PC-3 (cell line): ENCODE results near the gene TSEN2. TPM values are rescaled to one million over a fixed set of nuclear protein-coding genes. Genes with fewer than 3 reads are reported as not detected.

Experiments used
- ATAC-seq: fragments of 200-7000 bp; cut with Tn5 transposase; 2 replicates; pipeline ENCODE4 v1.9.1; 2020; ENCODE audit warnings: mild to moderate bottlenecking, moderate library complexity
- Bru-seq: library from RNA; stranded (reverse); fragments of 400-500 nt; gene quantifications from one replicate; lab custom pipeline; 2021; lab: Mats Ljungman, UMichigan
- BruChase-seq, 2 experiments: library from RNA; stranded (reverse); fragments of 400-500 nt; gene quantifications; one replicate each; lab custom pipeline; 2021; lab: Mats Ljungman, UMichigan
- BruUV-seq: library from RNA; stranded (reverse); fragments of 400-500 nt; replicated peaks from 2 replicates; lab custom pipeline; 2021; lab: Mats Ljungman, UMichigan
- CTCF ChIA-PET: fragments of 300-600 bp; sonication (Branson Sonifier 250); formaldehyde crosslinking; loops from one replicate; lab custom pipeline; 2022; ENCODE audit warnings: antibody characterized with exemption; lab: Charles Lee
- POLR2A ChIA-PET: fragments of 300-600 bp; sonication (Branson Sonifier 250); formaldehyde crosslinking; loops from one replicate; lab custom pipeline; 2022; ENCODE audit warnings: antibody characterized with exemption; ENCODE audit not compliant: unreplicated experiment; lab: Charles Lee
- DNase-seq: peaks from one replicate; pipeline ENCODE4 v3.0.0-alpha.2; 2015
- H2AFZ ChIP-seq: fragments of 300-600 bp; sonication (generic); 2 replicates; pipeline ENCODE4 v1.6.0; 2016; ENCODE audit warnings: antibody characterized with exemption, low read length
- H3F3A ChIP-seq: fragments of 300-600 bp; sonication (generic); one replicate; pipeline ENCODE4 v1.6.0; 2017; ENCODE audit warnings: antibody characterized with exemption, low read length, control low read depth, mild to moderate bottlenecking; ENCODE audit not compliant: unreplicated experiment
- H3K27ac ChIP-seq: fragments of 300-600 bp; sonication (generic); 2 replicates; pipeline ENCODE4 v1.5.1; 2016; ENCODE audit warnings: mild to moderate bottlenecking, low read length
- H3K27me3 ChIP-seq: fragments of 300-600 bp; sonication (generic); 2 replicates; pipeline ENCODE4 v1.6.1; 2016; ENCODE audit warnings: low read length, mixed read lengths
- H3K36me3 ChIP-seq: fragments of 300-600 bp; sonication (generic); 2 replicates; pipeline ENCODE4 v1.6.1; 2016; ENCODE audit warnings: low read depth, mixed run types, low read length, mixed read lengths
- H3K4me1 ChIP-seq: fragments of 300-600 bp; sonication (generic); 2 replicates; pipeline ENCODE4 v1.5.1; 2016; ENCODE audit warnings: low read length; ENCODE audit not compliant: insufficient read depth
- H3K4me2 ChIP-seq: fragments of 300-600 bp; sonication (generic); 2 replicates; pipeline ENCODE4 v1.6.0; 2016; ENCODE audit warnings: low read length
- H3K4me3 ChIP-seq: fragments of 300-600 bp; sonication (generic); 2 replicates; pipeline ENCODE4 v1.5.1; 2016; ENCODE audit warnings: mild to moderate bottlenecking, low read length, mixed read lengths
- H3K79me2 ChIP-seq: fragments of 300-600 bp; sonication (generic); 2 replicates; pipeline ENCODE4 v1.6.1; 2017; ENCODE audit warnings: low read length, mixed read lengths
- H3K9ac ChIP-seq: fragments of 300-600 bp; sonication (generic); 2 replicates; pipeline ENCODE4 v1.6.0; 2016; ENCODE audit warnings: mild to moderate bottlenecking, low read length
- H3K9me2 ChIP-seq: fragments of 300-600 bp; sonication (generic); replicated peaks from 2 replicates; pipeline ENCODE4 v1.6.1; 2016; ENCODE audit warnings: mixed run types, low read length, mixed read lengths
- H3K9me3 ChIP-seq: fragments of 300-600 bp; sonication (generic); 2 replicates; pipeline ENCODE4 v1.6.1; 2016; ENCODE audit warnings: low read length, mixed read lengths
- H4K20me1 ChIP-seq: fragments of 300-600 bp; sonication (generic); 2 replicates; pipeline ENCODE4 v1.6.1; 2016; ENCODE audit warnings: low read length, mixed read lengths
- EZH2 ChIP-seq: fragments of 300-600 bp; sonication (generic); IDR thresholded peaks from one replicate; pipeline ENCODE4 v1.6.1; 2017; ENCODE audit warnings: antibody characterized with exemption, mild to moderate bottlenecking, low read length; ENCODE audit not compliant: unreplicated experiment
- EZH2phosphoT487 ChIP-seq: fragments of 300-600 bp; sonication (generic); IDR thresholded peaks from 2 replicates; pipeline ENCODE4 v1.6.1; 2018; ENCODE audit warnings: mild to moderate bottlenecking, antibody characterized with exemption, low read length, borderline replicate concordance
- intact Hi-C: fragments of 100-400 bp; cut with micrococcal nuclease; formaldehyde crosslinking; loops from 2 replicates; pipeline ENCODE4 v1.9.0; 2023
- long read RNA-seq: library from polyadenylated mRNA; unstranded; transcript quantifications from one replicate; pipeline ENCODE4 v2.0.0, GENCODE V29; 2021; ENCODE audit not compliant: unreplicated experiment
- total RNA-seq: library from RNA; depleted of rRNA; stranded (reverse); fragments of >200 nt; gene quantifications from 2 replicates; pipeline ENCODE4 v1.2.3, GENCODE V29; 2014; rRNA removed
- TF ChIP-seq, protein P1 (sequence below): fragments of 300-600 bp; sonication (generic); conservative IDR thresholded peaks from 2 replicates; pipeline ENCODE4 v1.5.1; 2017; ENCODE audit warnings: antibody characterized with exemption, low read depth, mild to moderate bottlenecking, low read length

Gene TSEN2
- 40.2 and 51.0 TPM in 2 replicates for total RNA-seq
- percentile 94 among the genes with signal in this experiment for Bru-seq, nascent RNA
- percentile 73 among the genes with signal in this experiment for BruChase-seq, experiment 1, labeled RNA remaining after a 6-hour chase
- BruChase-seq, experiment 2, labeled RNA remaining after a 2-hour chase: percentile 90 among the genes with signal in this experiment
- long read RNA-seq, partial matches to known transcripts: 21 of 73 reads
- long read RNA-seq, other reads (novel, unspliced or antisense): 47 of 73 reads

DNA sequence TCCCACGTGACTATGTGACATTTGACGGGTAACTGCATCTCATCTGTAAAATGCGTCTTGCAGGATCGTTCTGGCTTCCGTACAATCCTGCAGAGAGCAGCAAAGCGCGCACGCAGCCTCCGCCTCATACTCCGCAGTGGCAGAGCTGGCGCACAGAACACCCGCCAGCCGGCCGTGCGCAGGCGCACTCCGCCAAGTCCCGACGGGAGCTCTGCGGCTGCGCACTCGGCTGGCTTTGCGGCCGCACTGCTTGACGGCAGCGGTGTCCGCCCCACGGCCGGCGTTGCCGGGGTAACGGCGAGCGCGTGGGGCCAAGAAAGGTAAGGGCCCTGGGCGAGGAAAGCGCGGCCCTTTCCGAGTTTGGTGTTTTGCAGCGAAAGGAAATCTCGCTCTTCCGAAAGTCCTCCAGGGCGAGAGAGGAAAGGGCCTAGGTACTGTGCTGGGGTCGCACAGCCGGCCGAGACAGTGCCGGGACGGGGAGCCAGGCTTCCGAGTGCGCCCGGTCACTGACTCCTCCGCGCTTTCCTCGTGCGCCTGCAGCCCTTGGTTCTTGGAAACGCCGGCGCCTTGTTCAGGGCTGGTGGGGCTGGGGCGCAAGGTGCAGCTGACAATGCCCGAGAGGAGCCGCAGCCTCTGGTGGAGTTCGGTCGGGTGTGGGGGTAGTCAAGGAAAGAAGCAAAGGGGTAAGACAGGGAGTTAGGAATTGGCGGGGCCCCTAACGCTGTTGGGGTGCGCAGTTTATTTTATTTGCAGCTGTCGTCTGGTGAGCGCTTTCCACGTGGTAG is at the start of gene TSEN2:
Gene TSEN2, plus strand, starts transcription at position 283 of the 785 bp plus-strand sequence. CDS start 5,321 bp downstream, outside the sequence.
- Histone ChIP-seq H3K4me2 (peak within 1 kb of the TSS; percentile 89), H3K4me3 (peak within 1 kb of the TSS; percentile 81), H3K36me3 (peaks cover 12% of the 10 kb centered on the region; the same call in 1 of the 2 replicates), H3K27ac (peak within 1 kb of the TSS; percentile 81), H3K9me3 (no peaks in the 10 kb centered on the region), H3K9ac (peak within 1 kb of the TSS; percentile 98), H3K27me3 (no peaks in the 10 kb centered on the region), H3K4me1 (peaks cover 57% of the 10 kb centered on the region), H3K79me2 (peaks cover 59% of the 10 kb centered on the region), H3F3A (peaks cover 3% of the 10 kb centered on the region), H4K20me1 (no peaks in the 10 kb centered on the region), H3K9me2 (no peaks in the 10 kb centered on the region), H2AFZ (peak within 1 kb of the TSS; percentile 79)
- intact Hi-C loops: loop anchor here (10.0 kb wide), 1 partner anchor 410 kb away; no protein-coding TSS in a partner anchor
- DNase-seq: peak; percentile 98
- ChIA-PET CTCF (interaction anchor here (1.0 to 1.1 kb wide), 2 partner anchors 61 to 349 kb away, joined by 3 to 6 read pairs; partner anchors contain the start of gene MKRN2OS), POLR2A (interaction anchor here (0.6 to 0.7 kb wide), 2 partner anchors 85 to 115 kb away, joined by 3 to 4 read pairs; no protein-coding TSS in a partner anchor)
- TSS peak; percentile 72 for BruUV-seq
- ATAC-seq: peak; percentile 80
- no peak for TF ChIP-seq EZH2phosphoT487
- TF ChIP-seq, protein P1, sequence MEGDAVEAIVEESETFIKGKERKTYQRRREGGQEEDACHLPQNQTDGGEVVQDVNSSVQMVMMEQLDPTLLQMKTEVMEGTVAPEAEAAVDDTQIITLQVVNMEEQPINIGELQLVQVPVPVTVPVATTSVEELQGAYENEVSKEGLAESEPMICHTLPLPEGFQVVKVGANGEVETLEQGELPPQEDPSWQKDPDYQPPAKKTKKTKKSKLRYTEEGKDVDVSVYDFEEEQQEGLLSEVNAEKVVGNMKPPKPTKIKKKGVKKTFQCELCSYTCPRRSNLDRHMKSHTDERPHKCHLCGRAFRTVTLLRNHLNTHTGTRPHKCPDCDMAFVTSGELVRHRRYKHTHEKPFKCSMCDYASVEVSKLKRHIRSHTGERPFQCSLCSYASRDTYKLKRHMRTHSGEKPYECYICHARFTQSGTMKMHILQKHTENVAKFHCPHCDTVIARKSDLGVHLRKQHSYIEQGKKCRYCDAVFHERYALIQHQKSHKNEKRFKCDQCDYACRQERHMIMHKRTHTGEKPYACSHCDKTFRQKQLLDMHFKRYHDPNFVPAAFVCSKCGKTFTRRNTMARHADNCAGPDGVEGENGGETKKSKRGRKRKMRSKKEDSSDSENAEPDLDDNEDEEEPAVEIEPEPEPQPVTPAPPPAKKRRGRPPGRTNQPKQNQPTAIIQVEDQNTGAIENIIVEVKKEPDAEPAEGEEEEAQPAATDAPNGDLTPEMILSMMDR: no peak
- no peak for TF ChIP-seq EZH2

GRCh38 chr3:12436514-12437220 is 47.6 kb upstream of the TSEN2 start:
- peak overlapping the region; percentile 80 for H3K9ac ChIP-seq
- intact Hi-C loops: loop anchor here (5.0 kb wide), 1 partner anchor 41 kb away; no protein-coding TSS in a partner anchor
- H3K4me3 ChIP-seq: no peak overlapping the region
- TSS peak; percentile 11 for BruUV-seq
- peak overlapping the region; percentile 95 for H3K27ac ChIP-seq
- DNase-seq: peak; percentile 78
- CTCF ChIA-PET: interaction anchor here (0.7 kb wide), 1 partner anchor 40 kb away, joined by 4 read pairs; no protein-coding TSS in a partner anchor
- H2AFZ ChIP-seq: no peak overlapping the region
- no peaks in the 10 kb centered on the region for H3K79me2 ChIP-seq
- H3K4me1 ChIP-seq: peaks cover 35% of the 10 kb centered on the region
- H3F3A ChIP-seq: peaks cover 15% of the 10 kb centered on the region
- POLR2A ChIA-PET: no interaction called here
- peaks cover 37% of the 10 kb centered on the region for H3K36me3 ChIP-seq
- H3K9me3 ChIP-seq: no peaks in the 10 kb centered on the region
- peak overlapping the region; percentile 21 for H3K4me2 ChIP-seq
- no peaks in the 10 kb centered on the region for H4K20me1 ChIP-seq
- no peaks in the 10 kb centered on the region for H3K27me3 ChIP-seq
- TF ChIP-seq, protein P1: no peak
- TF ChIP-seq EZH2 (no peak), EZH2phosphoT487 (no peak)
- peak; percentile 61 for ATAC-seq
- H3K9me2 ChIP-seq: no peaks in the 10 kb centered on the region
